Mesenchymal stem cell (in vitro differentiated cells and primary cell): ENCODE results near the gene MYRF.
A peak's percentile ranks its signal among the peaks of the same experiment; 100 is the strongest.

Source experiments
- DNase-seq: peaks from one replicate; pipeline ENCODE4 v3.0.0-alpha.2; 2013
- H2AFZ ChIP-seq: one replicate; pipeline ENCODE4 v1.6.1; 2013; ENCODE audit warnings: low read depth, mild to moderate bottlenecking, control low read depth, inconsistent platforms, low read length, moderate library complexity
- H2AK5ac ChIP-seq: 2 replicates; pipeline ENCODE4 v1.6.1; 2013; ENCODE audit warnings: low read length, moderate library complexity, mild to moderate bottlenecking, inconsistent platforms; ENCODE audit not compliant: severe bottlenecking
- H2BK120ac ChIP-seq: one replicate; pipeline ENCODE4 v1.6.1; 2013; ENCODE audit warnings: low read depth, mild to moderate bottlenecking, inconsistent platforms, low read length, moderate library complexity
- H2BK12ac ChIP-seq, 2 experiments: one replicate each; pipeline ENCODE4 v1.6.1; 2013; ENCODE audit warnings: inconsistent platforms in 2 of 2, low read length in 2 of 2, mild to moderate bottlenecking in 2 of 2, moderate library complexity in 2 of 2, control low read depth in 1 of 2
- H2BK15ac ChIP-seq: one replicate; pipeline ENCODE4 v1.6.1; 2013; ENCODE audit warnings: mild to moderate bottlenecking, low read depth, inconsistent platforms; ENCODE audit not compliant: poor library complexity, severe bottlenecking
- H2BK5ac ChIP-seq: 2 replicates; pipeline ENCODE4 v1.6.1; 2013; ENCODE audit warnings: low read depth, mild to moderate bottlenecking, low read length, control low read depth, inconsistent platforms; ENCODE audit not compliant: poor library complexity, severe bottlenecking
- H3K14ac ChIP-seq, 2 experiments: one replicate each; pipeline ENCODE4 v1.6.1; 2013; ENCODE audit warnings: inconsistent platforms in 2 of 2, low read length in 2 of 2, control low read depth in 1 of 2, mild to moderate bottlenecking in 1 of 2, moderate library complexity in 1 of 2
- H3K18ac ChIP-seq, 2 experiments: one replicate each; pipeline ENCODE4 v1.6.1; 2013; ENCODE audit warnings: inconsistent platforms in 2 of 2, low read length in 2 of 2, control low read depth in 1 of 2, low read depth in 1 of 2, mild to moderate bottlenecking in 1 of 2
- H3K23ac ChIP-seq, 2 experiments: one replicate each; pipeline ENCODE4 v1.6.1; 2013; ENCODE audit warnings: inconsistent platforms in 2 of 2, low read length in 2 of 2, mild to moderate bottlenecking in 2 of 2, moderate library complexity in 2 of 2, control low read depth in 1 of 2
- H3K27ac ChIP-seq: 2 replicates; pipeline ENCODE4 v1.5.1; 2013; ENCODE audit warnings: mild to moderate bottlenecking, moderate library complexity, low read length, control low read depth, inconsistent platforms; ENCODE audit not compliant: poor library complexity, severe bottlenecking
- H3K27me3 ChIP-seq, 2 experiments: 2 replicates each; pipeline versions ENCODE4 v1.6.1 to v1.7.0; 2013; ENCODE audit warnings: low read length in 2 of 2, mild to moderate bottlenecking in 2 of 2, moderate library complexity in 2 of 2, control low read depth in 1 of 2, inconsistent platforms in 1 of 2; ENCODE audit not compliant: control insufficient read depth in 1 of 2, insufficient read depth in 1 of 2
- H3K36me3 ChIP-seq, 2 experiments: 2 replicates each; pipeline versions ENCODE4 v1.6.1 to v1.7.0; 2013; ENCODE audit warnings: low read length in 2 of 2, control low read depth in 1 of 2, inconsistent platforms in 1 of 2, low read depth in 1 of 2, mild to moderate bottlenecking in 1 of 2; ENCODE audit not compliant: insufficient read depth in 2 of 2, control insufficient read depth in 1 of 2
- H3K4ac ChIP-seq, 2 experiments: one replicate each; pipeline ENCODE4 v1.6.1; 2013; ENCODE audit warnings: inconsistent platforms in 2 of 2, low read length in 2 of 2, mild to moderate bottlenecking in 2 of 2, moderate library complexity in 2 of 2, control low read depth in 1 of 2, low read depth in 1 of 2
- H3K4me1 ChIP-seq: 2 replicates; pipeline ENCODE4 v1.6.1; 2013; ENCODE audit warnings: low read depth, low read length, control low read depth; ENCODE audit not compliant: control insufficient read depth, insufficient read depth
- H3K4me2 ChIP-seq: 2 replicates; pipeline ENCODE4 v1.6.1; 2013; ENCODE audit warnings: low read length, mild to moderate bottlenecking, inconsistent platforms; ENCODE audit not compliant: poor library complexity, severe bottlenecking
- H3K4me3 ChIP-seq, 2 experiments: 2 replicates each; pipeline versions ENCODE4 v1.5.1 to v1.7.0; 2013; ENCODE audit warnings: low read length in 2 of 2, mild to moderate bottlenecking in 2 of 2, control low read depth in 1 of 2, low read depth in 1 of 2; ENCODE audit not compliant: insufficient read depth in 1 of 2
- H3K79me1 ChIP-seq: replicated peaks from 2 replicates; pipeline ENCODE4 v1.6.1; 2013; ENCODE audit warnings: mild to moderate bottlenecking, control low read depth, low read length, inconsistent platforms; ENCODE audit not compliant: poor library complexity, severe bottlenecking
- H3K9ac ChIP-seq: 2 replicates; pipeline ENCODE4 v1.7.0; 2013; ENCODE audit warnings: mild to moderate bottlenecking, low read length, moderate library complexity
- H3K9me3 ChIP-seq: 2 replicates; pipeline ENCODE4 v1.7.0; 2013; ENCODE audit warnings: mild to moderate bottlenecking, low read length; ENCODE audit not compliant: control insufficient read depth
- H4K8ac ChIP-seq: one replicate; pipeline ENCODE4 v1.6.1; 2013; ENCODE audit warnings: inconsistent platforms, mild to moderate bottlenecking, low read length, moderate library complexity
- H4K91ac ChIP-seq: one replicate; pipeline ENCODE4 v1.6.1; 2013; ENCODE audit warnings: mild to moderate bottlenecking, low read length, inconsistent platforms
- WGBS: methylation state at CpG from one replicate; pipeline ENCODE4 v1.1.7; 2013; ENCODE audit warnings: mixed read lengths; 5-methylcytosine and 5-hydroxymethylcytosine counted together

Gene MYRF

DNA sequence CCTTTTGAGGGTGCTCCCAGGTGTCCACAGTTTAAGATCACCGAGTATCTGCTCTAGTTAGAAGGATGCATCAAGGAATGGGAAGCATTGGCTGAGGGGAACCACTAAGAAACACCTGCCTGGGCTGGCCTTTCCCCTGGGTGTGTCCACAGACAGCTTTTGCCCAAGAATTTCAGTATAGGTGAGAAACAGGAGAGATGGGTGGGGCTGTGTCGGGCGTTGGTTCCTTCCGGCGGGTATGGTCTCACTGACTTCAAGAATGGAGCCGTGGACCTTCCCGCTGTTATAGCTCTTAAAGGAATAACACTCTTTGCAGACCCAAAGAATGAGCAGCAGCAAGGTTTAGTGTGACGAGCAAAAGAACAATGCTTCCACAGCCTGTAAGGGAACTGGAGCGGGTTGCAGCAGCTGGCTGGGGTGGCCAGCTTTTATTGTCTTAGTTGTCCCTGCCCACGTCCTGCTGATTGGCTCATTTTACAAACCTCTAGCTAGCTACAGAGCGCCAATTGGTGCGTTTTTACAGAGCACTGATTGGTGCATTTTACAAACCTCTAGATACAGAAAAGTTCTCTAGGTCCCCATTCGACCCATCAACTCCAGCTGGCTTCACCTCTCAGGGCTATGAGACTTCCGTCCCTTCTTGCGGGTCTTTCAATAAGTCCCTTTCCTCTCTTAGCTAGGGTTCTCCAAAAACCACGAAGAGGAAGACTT is 62.0 kb downstream of the MYRF start:
- peak overlapping the region; percentile 87 for H3K27ac ChIP-seq
- peak overlapping the region; percentile 98 for H2BK120ac ChIP-seq
- H3K18ac ChIP-seq = peak overlapping the region; percentile 86 to 96
- peak overlapping the region; percentile 36 to 92 for H3K4me3 ChIP-seq
- peaks cover 7% of the 10 kb centered on the region for H3K4me1 ChIP-seq
- no peak overlapping the region for H2AFZ ChIP-seq
- H2BK15ac ChIP-seq = peak overlapping the region; percentile 78
- H4K8ac ChIP-seq = peak overlapping the region; percentile 81
- DNase-seq = no peak
- H3K4ac ChIP-seq = peak overlapping the region; percentile 79 to 97
- H2AK5ac ChIP-seq = peak overlapping the region; percentile 61
- H3K27me3 ChIP-seq = no peaks in the 10 kb centered on the region
- peak overlapping the region in 1 of 2 experiments; percentile 14 for H3K23ac ChIP-seq
- H3K14ac ChIP-seq = peak overlapping the region in 1 of 2 experiments; percentile 37
- peak overlapping the region; percentile 54 for H2BK5ac ChIP-seq
- H2BK12ac ChIP-seq = peak overlapping the region; percentile 80 to 85
- peak overlapping the region; percentile 91 for H3K9ac ChIP-seq
- no peaks in the 10 kb centered on the region for H3K9me3 ChIP-seq
- H3K79me1 ChIP-seq = peaks cover 18% of the 10 kb centered on the region
- H3K36me3 ChIP-seq = peaks cover 38 to 42% of the 10 kb centered on the region in 2 experiments
- peak overlapping the region; percentile 85 for H3K4me2 ChIP-seq
- 73% methylated on average over 16 of the region's 16 CpGs for WGBS
- peak overlapping the region; percentile 95 for H4K91ac ChIP-seq

GRCh38 chr11:61814958-61815789 is 62.7 kb downstream of the MYRF start:
- 2% methylated on average over 65 of the region's 66 CpGs for WGBS

GRCh38 chr11:61815790-61816735 is 63.6 kb downstream of the MYRF start:
- H2BK120ac ChIP-seq = peak overlapping the region; percentile 90
- H3K4me3 ChIP-seq = peak overlapping the region; percentile 74 to 92
- peaks cover 21 to 25% of the 10 kb centered on the region in 2 experiments for H3K36me3 ChIP-seq
- peaks cover 15% of the 10 kb centered on the region for H3K79me1 ChIP-seq
- peak overlapping the region; percentile 99 for H4K91ac ChIP-seq
- H3K14ac ChIP-seq = peak overlapping the region in 1 of 2 experiments; percentile 99
- DNase-seq = peak; percentile 80
- H3K23ac ChIP-seq = peak overlapping the region; percentile 51 to 90
- H3K27ac ChIP-seq = peak overlapping the region; percentile 82
- peak overlapping the region; percentile 95 to 99 for H3K4ac ChIP-seq
- peak overlapping the region; percentile 97 for H3K9ac ChIP-seq
- no peaks in the 10 kb centered on the region for H3K27me3 ChIP-seq
- peak overlapping the region; percentile 77 for H2BK5ac ChIP-seq
- peaks cover 9% of the 10 kb centered on the region for H3K4me1 ChIP-seq
- H3K4me2 ChIP-seq = peak overlapping the region; percentile 85
- under 1% methylated on average over 68 of the region's 69 CpGs for WGBS
- H2AK5ac ChIP-seq = peak overlapping the region; percentile 17
- H2AFZ ChIP-seq = no peak overlapping the region
- H4K8ac ChIP-seq = peak overlapping the region; percentile 98
- peak overlapping the region; percentile 98 to 99 for H3K18ac ChIP-seq
- H3K9me3 ChIP-seq = no peaks in the 10 kb centered on the region
- peak overlapping the region; percentile 51 to 79 for H2BK12ac ChIP-seq
- peak overlapping the region; percentile 83 for H2BK15ac ChIP-seq

More at GRCh38 chr11:61814958-61815789, 62.7 kb downstream of the MYRF start:
- H3K14ac ChIP-seq = peak overlapping the region in 1 of 2 experiments; percentile 99
- H3K27me3 ChIP-seq = no peaks in the 10 kb centered on the region
- peaks cover 17% of the 10 kb centered on the region for H3K79me1 ChIP-seq
- H3K4ac ChIP-seq = peak overlapping the region; percentile 97 to 99
- H3K4me3 ChIP-seq = peak overlapping the region; percentile 74 to 92
- H3K36me3 ChIP-seq = peaks cover 30 to 34% of the 10 kb centered on the region in 2 experiments
- H2BK120ac ChIP-seq = peak overlapping the region; percentile 98
- H2BK15ac ChIP-seq = peak overlapping the region; percentile 83
- H4K8ac ChIP-seq = peak overlapping the region; percentile 98
- peak overlapping the region; percentile 98 to 99 for H3K18ac ChIP-seq
- peak overlapping the region; percentile 61 for H2AK5ac ChIP-seq
- H2AFZ ChIP-seq = no peak overlapping the region
- H3K27ac ChIP-seq = peak overlapping the region; percentile 87
- H2BK12ac ChIP-seq = peak overlapping the region; percentile 79 to 80
- peak overlapping the region; percentile 97 for H3K9ac ChIP-seq
- H4K91ac ChIP-seq = peak overlapping the region; percentile 99
- no peaks in the 10 kb centered on the region for H3K9me3 ChIP-seq
- peak; percentile 97 for DNase-seq
- H3K4me2 ChIP-seq = peak overlapping the region; percentile 85
- H2BK5ac ChIP-seq = peak overlapping the region; percentile 77
- H3K23ac ChIP-seq = peak overlapping the region; percentile 51 to 90
- peaks cover 7% of the 10 kb centered on the region for H3K4me1 ChIP-seq
